Neural progenitor cell (in vitro differentiated cells): ENCODE results near the gene RBM19. TPM values are rescaled to one million over a fixed set of nuclear protein-coding genes. Genes with fewer than 3 reads are reported as not detected.

Experiments
- DNase-seq: peaks from one replicate; pipeline ENCODE4 v3.0.0-alpha.2; 2016; ENCODE audit warnings: low spot score
- H2AFZ ChIP-seq: fragments of 200-600 bp; sonication (generic); replicated peaks from 2 replicates; pipeline ENCODE4 v1.6.1; 2016; ENCODE audit warnings: antibody characterized with exemption
- H3F3A ChIP-seq: fragments of 200-600 bp; sonication (generic); 2 replicates; pipeline ENCODE4 v1.6.1; 2016; ENCODE audit warnings: antibody characterized with exemption, low read depth
- H3K27ac ChIP-seq: fragments of 200-600 bp; sonication (generic); 2 replicates; pipeline ENCODE4 v1.5.1; 2016; ENCODE audit warnings: mild to moderate bottlenecking
- H3K27me3 ChIP-seq: fragments of 200-600 bp; sonication (generic); 2 replicates; pipeline ENCODE4 v1.6.1; 2016; ENCODE audit warnings: mild to moderate bottlenecking, moderate library complexity
- H3K36me3 ChIP-seq: fragments of 200-600 bp; sonication (generic); 2 replicates; pipeline ENCODE4 v1.5.1; 2016
- H3K4me1 ChIP-seq: fragments of 200-600 bp; sonication (generic); 2 replicates; pipeline ENCODE4 v1.6.1; 2016; ENCODE audit warnings: mixed run types
- H3K4me2 ChIP-seq: fragments of 200-600 bp; sonication (generic); 2 replicates; pipeline ENCODE4 v1.6.1; 2016
- H3K4me3 ChIP-seq: fragments of 200-600 bp; sonication (generic); 2 replicates; pipeline ENCODE4 v1.5.1; 2016
- H3K79me2 ChIP-seq: fragments of 200-600 bp; sonication (generic); 2 replicates; pipeline ENCODE4 v1.6.1; 2016; ENCODE audit warnings: low read depth
- H3K9ac ChIP-seq: fragments of 200-600 bp; sonication (generic); 2 replicates; pipeline ENCODE4 v1.6.1; 2016
- H3K9me3 ChIP-seq: fragments of 200-600 bp; sonication (generic); 2 replicates; pipeline ENCODE4 v1.5.1; 2016; ENCODE audit warnings: low read depth
- H4K20me1 ChIP-seq: fragments of 200-600 bp; sonication (generic); 2 replicates; pipeline ENCODE4 v1.6.1; 2016; ENCODE audit warnings: low read depth
- H3K27ac Mint-ChIP-seq: 3 replicates; pipeline ENCODE4 v1.8.0; 2021; ENCODE audit warnings: mixed read lengths
- H3K27me3 Mint-ChIP-seq: 2 replicates; pipeline ENCODE4 v1.8.0; 2022; ENCODE audit warnings: low read depth, mild to moderate bottlenecking, inconsistent platforms, moderate library complexity, mixed read lengths; ENCODE audit not compliant: insufficient read depth
- H3K36me3 Mint-ChIP-seq: 3 replicates; pipeline ENCODE4 v1.8.0; 2021; ENCODE audit warnings: mixed read lengths
- H3K4me1 Mint-ChIP-seq: 3 replicates; pipeline ENCODE4 v1.8.0; 2021; ENCODE audit warnings: mixed read lengths
- H3K4me3 Mint-ChIP-seq: 3 replicates; pipeline ENCODE4 v1.8.0; 2021; ENCODE audit warnings: mild to moderate bottlenecking, moderate library complexity, mixed read lengths
- H3K9me3 Mint-ChIP-seq: 3 replicates; pipeline ENCODE4 v1.8.0; 2020; ENCODE audit warnings: mixed read lengths
- EZH2 ChIP-seq: fragments of 200-600 bp; sonication (generic); IDR thresholded peaks from 2 replicates; pipeline ENCODE4 v1.6.1; 2017; ENCODE audit warnings: antibody characterized with exemption, mild to moderate bottlenecking, moderate library complexity
- EZH2phosphoT487 ChIP-seq: fragments of 200-600 bp; sonication (generic); IDR thresholded peaks from 2 replicates; pipeline ENCODE4 v1.6.1; 2017; ENCODE audit warnings: antibody characterized with exemption
- total RNA-seq: library from RNA; depleted of rRNA; stranded (reverse); fragments of >200 nt; gene quantifications from 2 replicates; pipeline ENCODE4 v1.2.3, GENCODE V29; 2015; ENCODE audit warnings: low replicate concordance
- TF ChIP-seq, protein P1 (sequence below): fragments of 200-600 bp; sonication (generic); IDR thresholded peaks from 2 replicates; pipeline ENCODE4 v1.5.1; 2017; ENCODE audit warnings: antibody characterized with exemption, mild to moderate bottlenecking

RBM19 gene
- total RNA-seq, 1 donor from 2014 or later, result 23.5 TPM

DNA sequence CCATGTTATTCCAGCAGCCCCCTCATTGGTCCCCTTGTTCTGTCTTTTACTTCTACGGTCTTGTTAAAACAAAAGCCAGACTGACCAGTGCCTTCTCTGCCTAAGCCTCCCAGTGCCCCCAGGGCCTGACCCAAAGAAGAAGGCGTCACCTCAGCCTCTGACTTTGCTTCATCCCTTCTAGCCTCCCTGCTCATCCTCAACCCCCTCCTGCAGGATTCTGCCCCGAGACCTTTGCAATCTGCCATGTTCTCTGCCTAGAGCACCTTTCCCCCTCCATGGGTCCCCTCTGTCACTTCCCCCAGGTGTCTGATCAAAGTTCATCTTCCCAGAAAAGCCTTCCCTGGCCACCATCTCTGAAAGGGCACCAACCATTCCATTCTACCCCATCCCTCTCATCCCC, 7.9 kb upstream of the RBM19 start:
- H3K9ac ChIP-seq, result no peak overlapping the region
- H3K4me1 ChIP-seq, result no peaks in the 10 kb centered on the region
- H3K27ac ChIP-seq, result no peak overlapping the region
- H3K27ac Mint-ChIP-seq, result no peak overlapping the region
- no peaks in the 10 kb centered on the region for H4K20me1 ChIP-seq
- H3F3A ChIP-seq, result no peaks in the 10 kb centered on the region
- no peak overlapping the region for H3K4me3 ChIP-seq
- H3K79me2 ChIP-seq, result no peaks in the 10 kb centered on the region
- peaks cover 81% of the 10 kb centered on the region for H3K27me3 ChIP-seq
- no peak overlapping the region for H3K4me2 ChIP-seq
- no peaks in the 10 kb centered on the region for H3K4me1 Mint-ChIP-seq
- H2AFZ ChIP-seq, result no peak overlapping the region
- no peaks in the 10 kb centered on the region for H3K36me3 Mint-ChIP-seq
- no peak for TF ChIP-seq EZH2phosphoT487
- no peak for TF ChIP-seq EZH2
- TF ChIP-seq, protein P1, sequence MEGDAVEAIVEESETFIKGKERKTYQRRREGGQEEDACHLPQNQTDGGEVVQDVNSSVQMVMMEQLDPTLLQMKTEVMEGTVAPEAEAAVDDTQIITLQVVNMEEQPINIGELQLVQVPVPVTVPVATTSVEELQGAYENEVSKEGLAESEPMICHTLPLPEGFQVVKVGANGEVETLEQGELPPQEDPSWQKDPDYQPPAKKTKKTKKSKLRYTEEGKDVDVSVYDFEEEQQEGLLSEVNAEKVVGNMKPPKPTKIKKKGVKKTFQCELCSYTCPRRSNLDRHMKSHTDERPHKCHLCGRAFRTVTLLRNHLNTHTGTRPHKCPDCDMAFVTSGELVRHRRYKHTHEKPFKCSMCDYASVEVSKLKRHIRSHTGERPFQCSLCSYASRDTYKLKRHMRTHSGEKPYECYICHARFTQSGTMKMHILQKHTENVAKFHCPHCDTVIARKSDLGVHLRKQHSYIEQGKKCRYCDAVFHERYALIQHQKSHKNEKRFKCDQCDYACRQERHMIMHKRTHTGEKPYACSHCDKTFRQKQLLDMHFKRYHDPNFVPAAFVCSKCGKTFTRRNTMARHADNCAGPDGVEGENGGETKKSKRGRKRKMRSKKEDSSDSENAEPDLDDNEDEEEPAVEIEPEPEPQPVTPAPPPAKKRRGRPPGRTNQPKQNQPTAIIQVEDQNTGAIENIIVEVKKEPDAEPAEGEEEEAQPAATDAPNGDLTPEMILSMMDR, result no peak
- H3K9me3 Mint-ChIP-seq, result no peaks in the 10 kb centered on the region
- no peaks in the 10 kb centered on the region for H3K36me3 ChIP-seq
- H3K27me3 Mint-ChIP-seq, result peaks cover 34% of the 10 kb centered on the region
- DNase-seq, result no peak
- H3K4me3 Mint-ChIP-seq, result no peak overlapping the region
- H3K9me3 ChIP-seq, result no peaks in the 10 kb centered on the region

DNA sequence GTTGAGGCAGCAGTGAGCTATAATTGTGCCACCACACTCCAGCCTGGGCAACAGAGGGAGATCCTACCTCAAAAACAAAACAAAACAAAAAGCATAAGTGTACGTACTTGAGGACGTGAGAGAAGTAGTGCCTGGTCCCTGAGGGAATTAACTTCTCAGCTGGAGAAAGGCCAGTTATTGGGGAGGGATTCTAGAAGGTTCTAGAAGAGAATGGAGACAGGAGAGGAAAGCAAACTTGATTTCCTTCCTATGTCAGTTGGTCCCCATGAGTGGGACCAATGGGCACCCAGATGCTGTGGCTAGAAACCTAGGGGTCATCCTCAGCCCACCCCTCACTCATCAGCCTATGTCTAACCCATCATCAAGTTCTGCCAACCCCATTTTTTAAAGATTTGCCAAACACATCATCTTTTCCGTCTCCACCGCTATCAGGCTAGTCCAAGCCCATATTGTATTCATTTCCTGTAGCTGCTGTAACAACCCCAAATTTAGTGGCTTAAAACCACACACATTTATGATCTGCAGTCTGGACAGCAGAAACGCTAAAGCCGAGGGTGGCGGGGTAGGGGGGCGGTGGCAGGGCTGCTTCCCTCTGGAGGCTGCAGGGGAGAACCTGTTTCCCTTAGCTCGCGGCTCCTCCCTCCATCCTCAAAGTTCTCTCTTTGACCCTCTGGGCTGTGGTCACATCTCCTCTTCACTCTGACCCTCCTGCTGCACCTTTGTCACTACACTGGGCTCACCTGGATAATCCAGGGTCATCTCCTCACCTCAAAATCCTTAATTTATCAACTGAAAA, 7.2 kb upstream of the RBM19 start:
- no peaks in the 10 kb centered on the region for H4K20me1 ChIP-seq
- H3K27ac ChIP-seq, result no peak overlapping the region
- no peak for DNase-seq
- no peaks in the 10 kb centered on the region for H3K79me2 ChIP-seq
- Mint-ChIP-seq H3K36me3 (no peaks in the 10 kb centered on the region), H3K4me1 (no peaks in the 10 kb centered on the region), H3K27ac (no peak overlapping the region), H3K4me3 (no peak overlapping the region), H3K27me3 (peaks cover 33% of the 10 kb centered on the region), H3K9me3 (no peaks in the 10 kb centered on the region)
- no peak overlapping the region for H2AFZ ChIP-seq
- H3K36me3 ChIP-seq, result no peaks in the 10 kb centered on the region
- no peaks in the 10 kb centered on the region for H3K9me3 ChIP-seq
- no peaks in the 10 kb centered on the region for H3F3A ChIP-seq
- TF ChIP-seq EZH2phosphoT487, result no peak
- no peak overlapping the region for H3K4me3 ChIP-seq
- no peaks in the 10 kb centered on the region for H3K4me1 ChIP-seq
- no peak overlapping the region for H3K4me2 ChIP-seq
- no peak overlapping the region for H3K9ac ChIP-seq
- peaks cover 82% of the 10 kb centered on the region for H3K27me3 ChIP-seq

DNA sequence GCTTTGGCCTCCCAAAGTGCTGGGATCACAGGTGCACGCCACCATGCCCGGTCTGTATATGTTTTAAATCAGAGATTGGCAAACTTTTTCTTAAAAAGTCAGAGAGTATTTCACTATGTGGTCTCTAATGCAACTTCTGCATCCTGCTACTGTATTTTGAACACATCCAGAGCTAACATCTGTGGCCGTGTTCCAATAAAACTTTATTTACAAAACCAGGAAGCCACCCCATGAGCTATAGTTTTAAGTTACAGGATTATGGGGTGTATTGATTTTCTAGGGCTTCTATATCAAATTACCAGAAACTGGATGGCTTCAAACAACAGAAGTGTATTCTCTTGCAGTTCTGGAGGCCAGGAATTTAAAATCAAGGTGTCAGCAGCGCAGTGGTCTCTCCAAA, 5.3 kb upstream of the RBM19 start:
- Histone ChIP-seq H3K4me1 (no peaks in the 10 kb centered on the region), H3K9ac (no peak overlapping the region), H3K36me3 (no peaks in the 10 kb centered on the region), H4K20me1 (no peaks in the 10 kb centered on the region), H3K27ac (no peak overlapping the region), H3K4me3 (no peak overlapping the region), H3K27me3 (peaks cover 83% of the 10 kb centered on the region), H2AFZ (no peak overlapping the region), H3K9me3 (no peaks in the 10 kb centered on the region), H3K4me2 (no peak overlapping the region), H3F3A (no peaks in the 10 kb centered on the region), H3K79me2 (no peaks in the 10 kb centered on the region)
- Mint-ChIP-seq H3K27ac (no peak overlapping the region), H3K4me3 (no peak overlapping the region), H3K4me1 (no peaks in the 10 kb centered on the region), H3K36me3 (no peaks in the 10 kb centered on the region), H3K9me3 (no peaks in the 10 kb centered on the region), H3K27me3 (peaks cover 33% of the 10 kb centered on the region)
- DNase-seq, result no peak
- TF ChIP-seq, protein P1, result no peak
- TF ChIP-seq EZH2phosphoT487 (no peak), EZH2 (no peak)

DNA sequence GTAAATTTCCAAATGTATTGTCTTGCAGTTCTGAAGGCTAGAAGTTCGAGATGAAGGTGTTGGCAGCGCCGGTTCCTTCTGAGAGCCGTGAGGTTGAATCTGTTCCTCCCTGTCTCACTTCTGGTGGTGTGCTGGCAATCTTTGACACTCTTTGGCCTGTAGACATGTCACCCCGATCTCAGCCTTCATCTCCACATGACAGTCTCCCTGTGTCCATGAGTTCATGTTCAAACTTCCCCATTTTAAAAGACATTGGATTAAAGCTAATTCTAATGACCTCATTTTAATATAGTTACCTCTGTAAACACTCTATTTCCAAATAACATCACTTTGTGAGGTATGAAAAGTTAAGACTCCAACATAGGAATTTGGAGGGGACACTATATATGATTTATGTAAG, 4.1 kb upstream of the RBM19 start:
- H2AFZ ChIP-seq, result no peak overlapping the region
- H4K20me1 ChIP-seq, result no peaks in the 10 kb centered on the region
- no peak overlapping the region for H3K4me2 ChIP-seq
- Mint-ChIP-seq H3K9me3 (no peaks in the 10 kb centered on the region), H3K27me3 (peaks cover 26% of the 10 kb centered on the region), H3K4me3 (no peak overlapping the region), H3K27ac (no peak overlapping the region), H3K36me3 (no peaks in the 10 kb centered on the region), H3K4me1 (peaks cover 7% of the 10 kb centered on the region)
- H3K9me3 ChIP-seq, result no peaks in the 10 kb centered on the region
- peaks cover 8% of the 10 kb centered on the region for H3K79me2 ChIP-seq
- no peaks in the 10 kb centered on the region for H3K36me3 ChIP-seq
- peaks cover 3% of the 10 kb centered on the region for H3F3A ChIP-seq
- no peak overlapping the region for H3K27ac ChIP-seq
- H3K4me3 ChIP-seq, result no peak overlapping the region
- DNase-seq, result no peak
- peaks cover 4% of the 10 kb centered on the region for H3K4me1 ChIP-seq
- TF ChIP-seq EZH2, result no peak
- TF ChIP-seq, protein P1, result no peak
- TF ChIP-seq EZH2phosphoT487, result no peak
- peaks cover 74% of the 10 kb centered on the region for H3K27me3 ChIP-seq
- H3K9ac ChIP-seq, result no peak overlapping the region
